Renal cortex interstitium (tissue), 11 donors: Measurements from ENCODE around the gene KCNK3. TPM values are rescaled to one million over a fixed set of nuclear protein-coding genes. Genes with fewer than 3 reads are reported as not detected.

Experiments
- DNase-seq, 11 donors: peaks; one replicate each; pipeline ENCODE4 v3.0.0-alpha.2; 2013; ENCODE audit warnings: low read depth in 9 of 11, low spot score in 4 of 11; ENCODE audit errors: extremely low read depth in 1 of 11
- polyA plus RNA-seq, 3 donors: library from polyadenylated mRNA; unstranded; fragments of 120-200 nt; gene quantifications; one replicate each; pipeline ENCODE4 v1.2.1, GENCODE V29; 2013; ENCODE audit not compliant: insufficient read length in 3 of 3

KCNK3 gene
- polyA plus RNA-seq, 3 donors: 1.3 to 9.3 (median 3.3) TPM

DNA sequence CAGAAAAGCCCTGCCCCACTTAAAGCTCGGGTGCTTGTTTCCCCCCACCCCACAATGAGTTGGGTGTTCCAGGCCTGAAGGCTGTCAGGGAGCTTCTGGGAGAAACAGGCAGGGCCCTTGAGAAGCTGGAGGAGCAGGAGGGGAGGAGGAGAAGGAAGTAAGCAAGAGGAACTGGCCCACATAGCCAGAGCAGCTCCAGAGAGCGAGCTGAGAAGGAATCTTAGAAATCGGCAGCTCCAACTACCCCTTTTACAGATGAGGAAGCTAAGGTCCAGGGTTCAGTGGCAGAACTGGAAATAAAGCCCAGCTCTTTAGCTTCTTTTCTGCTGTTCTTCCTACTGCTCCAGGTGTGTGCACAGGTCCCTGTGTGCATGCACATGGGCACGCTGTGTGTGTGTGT lies 12.7 kb upstream of the KCNK3 start:
- no peak for DNase-seq

DNA sequence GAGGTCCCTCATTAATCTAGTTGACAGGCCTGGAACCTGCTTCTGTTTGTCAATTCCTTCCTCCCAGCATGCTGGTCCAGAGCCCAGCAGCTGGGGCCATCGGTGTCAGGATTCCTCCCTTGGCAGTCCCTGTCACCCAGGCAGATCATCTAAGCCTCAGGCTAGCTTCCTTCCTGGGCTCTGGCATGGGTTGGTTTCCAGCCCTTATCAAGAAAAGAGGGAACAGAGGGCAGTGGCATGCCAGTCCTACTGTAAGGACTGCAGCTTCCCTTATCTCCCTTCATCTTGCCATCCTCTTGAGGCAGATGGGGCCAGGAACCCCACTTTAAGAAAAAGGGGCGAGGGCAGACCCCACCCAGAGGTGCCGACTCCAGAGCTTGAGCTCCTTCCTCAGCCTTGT lies 10.9 kb upstream of the KCNK3 start:
- DNase-seq: no peak

DNA sequence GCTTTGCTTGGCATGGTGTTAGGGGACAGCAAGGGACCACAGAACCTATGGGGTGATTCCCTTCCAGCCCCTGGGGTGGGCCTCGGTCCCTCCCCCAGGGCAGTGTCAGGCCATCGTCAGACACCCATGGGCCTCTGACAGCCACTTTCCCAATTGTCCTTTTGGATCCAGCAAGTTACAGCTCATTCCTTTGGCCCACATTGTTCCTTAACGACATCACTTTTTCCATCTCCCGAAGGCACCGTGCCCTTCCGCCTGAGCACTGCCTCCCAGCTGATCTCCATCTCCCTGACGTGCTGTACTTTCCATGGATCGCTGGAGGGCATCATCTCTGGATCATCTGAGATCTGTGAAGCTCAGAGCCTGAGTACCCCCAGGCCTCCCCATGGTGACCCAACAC lies 10.4 kb upstream of the KCNK3 start:
- no peak for DNase-seq

DNA sequence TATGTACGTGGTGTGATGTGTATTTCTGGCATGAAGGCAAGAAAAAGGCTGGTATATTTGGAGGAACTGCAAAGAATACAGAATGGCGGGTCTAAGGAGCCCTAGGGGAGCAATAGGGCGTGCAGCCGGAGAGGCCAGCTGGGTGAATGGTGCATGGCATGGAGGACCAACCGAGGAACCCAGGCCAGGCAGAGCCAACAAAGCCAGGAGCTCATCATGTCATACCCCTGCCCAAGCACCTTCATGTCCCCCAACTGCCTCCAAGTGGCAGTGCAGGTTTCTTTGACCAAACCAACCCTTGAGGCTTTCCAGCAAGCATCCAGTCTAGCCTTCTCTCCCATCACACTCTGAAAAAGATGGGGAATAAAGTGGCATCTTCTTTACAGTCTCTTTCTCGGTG lies 8.9 kb upstream of the KCNK3 start:
- DNase-seq: no peak

GRCh38 chr2:26685341-26685740 lies 7.2 kb upstream of the KCNK3 start:
- DNase-seq: no peak

DNA sequence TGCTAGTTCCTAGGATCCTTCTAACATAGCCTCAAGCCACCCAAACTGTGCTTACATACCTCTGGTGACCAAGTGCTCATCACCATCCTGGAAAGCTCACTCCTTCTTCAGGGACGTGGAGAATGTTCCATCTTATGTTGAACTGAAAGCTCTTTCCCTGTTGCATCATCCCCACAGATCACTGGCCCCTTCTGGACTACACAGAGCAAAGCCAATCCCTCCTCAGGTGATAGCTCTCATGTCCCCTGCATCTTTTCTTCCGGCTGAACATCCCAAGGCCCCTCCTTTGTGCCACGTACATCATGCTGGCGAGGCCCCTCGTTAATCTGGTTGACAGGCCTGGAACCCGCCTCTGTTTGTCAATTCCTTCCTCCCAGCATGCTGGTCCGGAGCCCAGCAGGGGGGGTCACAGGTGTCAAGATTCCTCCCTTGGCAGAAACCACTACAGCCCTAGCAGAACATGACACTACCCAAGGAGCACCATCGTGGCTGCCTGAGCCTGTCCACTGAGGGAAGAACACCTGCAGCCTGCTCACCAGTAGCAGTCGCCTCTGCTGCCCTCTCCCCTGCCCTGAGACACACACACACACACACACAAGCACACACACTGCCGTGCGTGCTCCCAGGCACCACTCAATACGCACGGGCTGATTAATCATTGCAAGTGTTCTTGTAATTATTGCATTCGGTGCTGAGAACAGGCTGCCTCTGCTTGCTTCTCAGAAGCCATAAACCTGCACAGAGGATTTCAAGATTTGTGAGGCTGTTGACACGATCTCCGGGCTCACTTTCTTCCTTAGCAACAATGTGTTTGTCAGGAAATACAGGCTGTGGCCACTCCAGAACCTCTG lies 6.3 kb upstream of the KCNK3 start:
- peak in 9 of 11 donors; percentile 58 to 85 (median 69) for DNase-seq

- no peak for DNase-seq
Measured at GRCh38 chr2:26687328-26687727, 5.2 kb upstream of the KCNK3 start.

DNA sequence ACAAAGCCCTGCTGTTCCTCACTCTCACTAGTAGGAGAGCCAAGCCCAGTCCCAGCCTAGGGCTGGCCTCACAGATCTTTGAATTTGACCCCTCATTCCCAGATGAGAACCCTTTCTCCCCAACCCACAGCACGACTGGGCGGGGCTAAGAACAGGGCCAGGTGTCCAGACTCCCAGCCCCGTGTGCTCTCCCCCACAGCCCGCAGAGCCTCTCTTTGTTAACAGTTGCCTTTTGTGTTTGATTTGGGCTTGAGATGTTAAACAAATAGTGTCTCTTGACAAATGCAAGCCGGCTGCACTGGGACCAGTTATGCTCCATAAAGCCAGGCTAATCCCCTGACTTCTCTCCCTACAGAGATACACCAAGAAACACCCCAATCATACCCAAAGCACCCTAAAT lies 4.7 kb upstream of the KCNK3 start:
- no peak for DNase-seq

DNA sequence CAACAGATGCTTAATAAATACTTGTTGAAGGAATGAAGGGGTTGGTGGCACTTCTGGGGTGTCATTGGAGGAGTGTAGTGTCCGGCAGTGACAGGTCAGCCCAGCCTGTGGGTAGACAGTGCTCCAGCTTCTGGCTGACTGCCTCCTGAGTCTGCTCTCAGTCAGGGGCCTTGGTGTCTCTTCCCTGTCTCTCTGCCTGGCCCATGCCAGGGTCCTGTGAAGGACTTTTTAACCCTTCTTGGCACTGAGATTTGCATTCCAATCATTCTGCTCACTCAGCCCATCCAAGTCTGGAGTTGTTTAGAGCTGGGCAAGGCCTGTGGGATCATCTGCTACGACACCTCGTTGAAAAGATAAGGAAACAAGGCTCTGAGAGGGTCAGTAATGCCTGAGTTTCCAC lies 1.4 kb upstream of the KCNK3 start:
- no peak for DNase-seq

DNA sequence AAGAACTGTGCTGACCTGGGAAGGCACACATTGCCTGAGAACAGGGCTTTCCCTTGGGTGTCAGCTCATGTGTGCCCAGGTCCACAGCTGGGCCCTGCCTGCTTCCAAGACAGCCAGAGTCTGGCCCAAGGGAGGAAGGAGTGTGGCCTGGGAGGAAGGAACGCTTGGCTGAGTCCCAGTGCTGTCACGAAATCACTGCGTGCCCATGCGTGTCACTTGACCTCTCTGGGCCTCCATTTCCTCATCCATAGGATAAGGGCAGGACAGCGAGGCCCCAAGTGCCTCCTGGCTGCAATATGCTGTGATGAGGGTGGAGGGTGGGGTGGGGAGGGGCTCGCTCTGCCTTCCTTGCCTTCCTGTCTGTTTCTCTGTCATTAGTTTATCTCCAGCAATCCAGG lies 642 bp upstream of the KCNK3 start:
- DNase-seq: no peak

DNA sequence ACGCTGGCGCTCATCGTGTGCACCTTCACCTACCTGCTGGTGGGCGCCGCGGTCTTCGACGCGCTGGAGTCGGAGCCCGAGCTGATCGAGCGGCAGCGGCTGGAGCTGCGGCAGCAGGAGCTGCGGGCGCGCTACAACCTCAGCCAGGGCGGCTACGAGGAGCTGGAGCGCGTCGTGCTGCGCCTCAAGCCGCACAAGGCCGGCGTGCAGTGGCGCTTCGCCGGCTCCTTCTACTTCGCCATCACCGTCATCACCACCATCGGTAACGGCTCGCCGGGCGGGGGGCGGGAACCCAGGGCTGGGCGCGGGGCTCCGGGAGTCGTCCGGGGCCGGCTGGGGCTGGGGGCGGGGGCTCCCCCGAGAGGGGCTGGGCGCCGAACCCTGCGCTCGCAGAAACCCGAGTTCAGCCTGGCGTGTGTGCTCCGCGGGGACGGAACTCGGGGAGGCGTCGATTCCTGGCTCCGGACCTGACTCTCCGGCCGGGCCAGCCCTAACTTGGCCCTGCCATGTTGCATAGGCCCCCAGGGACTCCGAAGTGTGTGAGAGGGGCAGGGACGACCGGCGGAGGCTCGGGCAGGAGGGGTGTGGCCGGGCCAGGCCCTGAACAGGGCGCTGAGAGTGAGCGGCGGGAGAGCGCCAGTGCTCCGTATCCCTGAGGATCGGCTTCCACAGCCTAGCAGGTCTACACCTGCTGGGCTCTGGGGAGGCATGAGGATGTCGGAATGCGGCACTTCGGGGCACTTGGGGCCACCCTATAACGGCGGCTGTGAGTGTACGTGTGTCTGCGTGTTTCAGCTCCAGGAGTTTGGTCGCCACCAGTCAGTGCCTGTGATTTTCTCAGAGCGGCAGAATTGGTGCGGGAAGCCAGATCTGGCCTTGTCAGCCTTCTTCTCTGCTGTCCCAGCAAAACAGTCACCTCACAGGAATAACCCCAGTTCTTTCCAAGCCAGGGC lies 651 bp downstream of the KCNK3 start:
- peak in 4 of 11 donors; percentile 27 to 48 (median 42) for DNase-seq

GRCh38 chr2:26694001-26694400 lies 1.5 kb downstream of the KCNK3 start:
- DNase-seq: no peak

- no peak for DNase-seq
Measured at GRCh38 chr2:26696351-26696816, 3.9 kb downstream of the KCNK3 start.

- no peak for DNase-seq
Measured at GRCh38 chr2:26697425-26697824, 4.9 kb downstream of the KCNK3 start.

- DNase-seq: no peak
Measured at GRCh38 chr2:26699295-26699694, 6.8 kb downstream of the KCNK3 start.

DNA sequence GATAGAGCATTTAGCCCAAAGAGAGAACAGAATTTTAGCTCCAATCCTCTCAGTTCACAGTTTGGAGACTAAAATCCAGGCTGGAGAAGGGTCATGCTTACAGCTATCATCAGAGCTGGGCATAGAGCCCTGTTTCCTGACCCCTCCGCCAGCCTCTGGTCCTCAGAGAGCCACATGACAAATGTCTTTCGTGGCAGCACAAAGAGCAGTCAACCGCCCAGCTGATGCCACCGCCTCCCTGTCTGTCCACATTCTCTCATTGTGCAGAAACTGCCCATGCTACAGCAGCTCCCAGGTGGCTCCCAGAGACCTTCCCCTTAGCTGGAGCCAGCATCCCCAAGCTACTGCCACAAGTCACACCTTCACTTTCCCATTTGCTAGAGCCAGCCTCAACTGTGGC lies 7.6 kb downstream of the KCNK3 start:
- no peak for DNase-seq

GRCh38 chr2:26701596-26701995 lies 9.1 kb downstream of the KCNK3 start:
- DNase-seq: no peak

DNA sequence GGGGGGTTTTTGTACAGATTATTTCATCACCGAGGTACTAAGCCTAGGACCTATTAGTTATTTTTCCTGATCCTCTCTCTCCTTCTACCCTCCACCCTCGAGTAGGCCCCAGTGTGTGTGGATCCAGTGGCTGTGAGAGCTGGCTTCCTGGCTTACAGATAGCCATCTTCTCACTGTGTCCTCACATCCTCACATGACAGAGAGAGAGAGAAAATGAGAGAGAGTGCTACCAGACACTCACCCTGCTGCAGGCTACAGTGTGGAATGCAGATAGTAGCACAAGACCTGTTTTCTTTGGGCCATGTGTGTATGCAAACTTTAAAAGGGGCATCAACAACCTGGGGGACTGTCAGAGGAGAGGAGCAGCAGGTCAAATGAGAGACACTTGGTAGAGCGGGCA lies 9.5 kb downstream of the KCNK3 start:
- no peak for DNase-seq

DNA sequence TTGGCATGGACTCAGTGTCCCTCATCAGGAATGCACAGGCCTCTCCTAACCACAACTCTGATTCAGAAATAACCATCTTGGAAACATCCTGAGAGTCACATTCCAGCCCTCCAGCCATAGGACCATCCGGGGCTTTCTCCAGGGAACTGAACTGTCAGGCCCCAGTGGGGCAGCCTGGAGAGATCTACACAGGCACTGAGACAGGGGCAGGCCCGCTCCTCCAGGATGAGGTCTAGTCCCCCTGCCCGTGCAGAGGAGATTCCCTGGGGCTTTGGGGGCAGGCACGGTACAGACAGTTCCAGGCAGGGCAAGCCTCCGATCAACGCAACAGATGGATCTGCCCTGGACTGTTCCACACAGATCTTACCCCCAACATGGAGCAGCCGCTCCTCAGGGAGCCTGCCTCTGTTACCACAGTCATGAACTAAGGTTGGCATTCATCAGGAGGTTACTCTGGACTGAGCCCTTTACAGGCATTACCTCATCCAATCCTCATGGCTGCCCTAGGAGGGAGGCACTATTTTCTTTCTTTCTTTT lies 12.0 kb downstream of the KCNK3 start:
- no peak for DNase-seq

DNA sequence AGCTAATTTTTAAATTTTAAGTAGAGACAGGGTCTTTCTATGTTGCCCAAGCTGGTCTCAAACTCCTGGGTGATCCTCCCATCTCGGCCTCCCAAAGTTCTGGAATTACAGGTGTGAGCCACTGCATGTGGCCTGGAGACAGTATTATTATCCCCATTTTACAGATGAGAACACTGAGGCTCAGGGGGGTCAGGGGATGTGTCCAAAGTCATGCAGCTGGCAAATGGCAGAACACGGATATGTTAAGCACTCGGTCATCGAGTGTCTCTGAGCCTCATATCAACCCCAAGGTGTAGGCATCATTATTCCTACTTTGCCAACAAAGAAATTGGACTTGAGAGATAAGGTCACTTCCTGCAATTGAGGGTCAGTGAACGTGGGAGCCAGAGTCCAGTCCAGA lies 12.6 kb downstream of the KCNK3 start:
- DNase-seq: no peak
